Measurements from ENCODE around the gene OR2B2.

DNA sequence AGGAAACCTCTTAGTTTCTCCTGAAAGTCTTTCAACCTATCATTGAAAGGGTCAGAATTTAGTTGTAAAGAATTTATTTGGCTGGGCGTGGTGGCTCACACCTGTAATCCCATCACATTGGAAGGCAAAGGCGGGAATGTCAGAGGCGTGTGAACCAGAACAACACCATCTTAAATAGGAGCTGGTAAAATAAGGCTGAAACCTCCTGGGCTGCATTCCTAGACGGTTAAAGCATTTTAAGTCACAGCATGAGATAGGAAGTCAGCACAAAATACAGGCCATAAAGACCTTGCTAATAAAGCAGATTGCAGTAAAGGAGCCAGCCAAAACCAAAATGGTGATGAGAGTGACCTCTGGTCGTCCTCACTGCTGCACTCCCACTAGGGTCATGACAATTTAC lies 29.6 kb downstream of the OR2B2 start:
- TF ChIP-seq, protein P1, sequence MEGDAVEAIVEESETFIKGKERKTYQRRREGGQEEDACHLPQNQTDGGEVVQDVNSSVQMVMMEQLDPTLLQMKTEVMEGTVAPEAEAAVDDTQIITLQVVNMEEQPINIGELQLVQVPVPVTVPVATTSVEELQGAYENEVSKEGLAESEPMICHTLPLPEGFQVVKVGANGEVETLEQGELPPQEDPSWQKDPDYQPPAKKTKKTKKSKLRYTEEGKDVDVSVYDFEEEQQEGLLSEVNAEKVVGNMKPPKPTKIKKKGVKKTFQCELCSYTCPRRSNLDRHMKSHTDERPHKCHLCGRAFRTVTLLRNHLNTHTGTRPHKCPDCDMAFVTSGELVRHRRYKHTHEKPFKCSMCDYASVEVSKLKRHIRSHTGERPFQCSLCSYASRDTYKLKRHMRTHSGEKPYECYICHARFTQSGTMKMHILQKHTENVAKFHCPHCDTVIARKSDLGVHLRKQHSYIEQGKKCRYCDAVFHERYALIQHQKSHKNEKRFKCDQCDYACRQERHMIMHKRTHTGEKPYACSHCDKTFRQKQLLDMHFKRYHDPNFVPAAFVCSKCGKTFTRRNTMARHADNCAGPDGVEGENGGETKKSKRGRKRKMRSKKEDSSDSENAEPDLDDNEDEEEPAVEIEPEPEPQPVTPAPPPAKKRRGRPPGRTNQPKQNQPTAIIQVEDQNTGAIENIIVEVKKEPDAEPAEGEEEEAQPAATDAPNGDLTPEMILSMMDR (IDR thresholded peaks at IDR 0.05): no peak
- TF ChIP-seq POLR2A (IDR thresholded peaks at IDR 0.05): no peak

Measured in body of pancreas (tissue), 4 donors.